ENCODE measurements around the gene DPYSL4.

The DPYSL4 gene

DNA sequence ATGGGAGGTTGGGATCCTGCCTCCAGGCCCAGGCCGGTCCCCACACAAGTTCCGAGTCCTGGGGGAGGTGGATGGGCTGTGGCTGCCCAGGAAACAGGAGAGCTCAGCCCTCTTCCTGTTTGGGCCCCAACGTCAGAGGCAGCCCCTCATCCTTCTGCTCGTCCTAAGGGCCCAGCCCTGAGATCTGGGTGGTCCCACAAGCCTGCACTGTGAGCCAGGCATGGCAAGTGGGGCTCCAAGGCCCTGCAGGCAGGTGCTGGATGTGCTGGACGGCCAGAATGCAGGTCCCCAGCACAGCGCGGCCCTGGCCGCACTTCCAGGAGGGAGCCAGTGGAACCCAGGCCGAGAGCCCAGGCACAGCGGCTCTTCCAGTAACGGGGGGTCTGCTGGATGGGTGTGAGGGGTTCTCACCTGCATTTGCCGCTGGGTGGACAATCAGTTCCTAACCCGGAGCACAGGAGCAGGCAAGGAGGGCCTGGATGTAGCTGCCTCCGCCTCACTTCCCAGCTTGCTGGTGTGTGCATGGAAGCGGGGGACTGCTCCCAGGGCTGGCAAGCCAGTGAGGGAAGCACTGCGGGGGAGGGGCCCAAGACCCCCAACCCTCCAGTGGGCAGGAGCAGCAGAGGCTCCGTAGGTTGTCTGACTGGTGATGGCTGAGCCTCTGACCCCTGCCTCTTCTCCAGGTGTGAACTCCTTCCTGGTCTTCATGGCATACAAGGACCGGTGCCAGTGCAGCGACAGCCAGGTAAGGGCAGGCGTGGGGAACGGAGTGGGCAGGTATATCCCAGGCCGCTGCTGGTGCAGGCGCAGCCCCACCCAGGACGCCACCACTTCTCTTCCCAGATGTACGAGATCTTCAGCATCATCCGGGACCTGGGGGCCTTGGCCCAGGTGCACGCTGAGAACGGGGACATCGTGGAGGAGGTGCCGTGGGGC is 9.7 kb downstream of the DPYSL4 start:
- DNase-seq (ENCODE audit: low spot score): no peak

DNA sequence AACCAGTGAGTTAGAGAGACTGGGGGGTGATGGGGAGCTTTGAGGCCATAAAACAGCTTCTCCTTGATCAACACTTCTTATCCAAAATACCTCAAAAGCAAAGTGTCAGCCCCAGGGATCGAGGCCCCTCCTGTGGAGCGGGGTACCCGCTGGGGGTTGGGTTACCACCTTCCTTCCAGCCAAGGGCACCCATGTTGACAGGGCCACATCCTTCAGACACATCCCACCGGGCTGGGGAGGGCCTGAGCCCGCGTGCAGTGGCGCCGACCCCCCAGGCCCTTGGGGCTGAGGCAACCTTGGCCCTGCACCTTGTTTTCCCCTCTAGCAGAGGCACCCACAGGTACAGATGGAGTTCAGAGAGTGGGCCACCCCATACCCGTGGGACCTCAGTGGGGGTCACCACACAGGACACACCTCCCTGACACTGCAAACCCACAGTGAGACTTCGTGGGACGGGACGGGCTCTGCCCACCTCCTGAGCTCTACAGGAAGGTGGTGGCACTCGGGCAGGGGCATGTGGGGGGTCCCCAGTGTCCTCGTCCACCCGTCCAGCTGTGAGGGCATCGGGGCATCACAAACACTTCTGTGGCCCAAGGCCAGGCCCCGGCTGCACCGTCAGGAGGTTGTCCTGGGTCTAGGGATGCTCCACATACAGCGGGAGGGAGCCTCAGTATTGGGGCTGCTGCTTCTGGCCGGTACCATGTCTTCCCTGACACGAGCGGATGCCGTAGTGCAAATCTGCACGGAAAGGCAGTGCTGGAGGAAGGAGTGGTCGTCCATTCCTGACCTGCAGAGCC is 10.7 kb downstream of the DPYSL4 start:
- no peak for DNase-seq (ENCODE audit: low spot score)

- no peak for DNase-seq (ENCODE audit: low spot score)
Observed at GRCh38 chr10:132198068-132198370, 11.3 kb downstream of the DPYSL4 start.

GRCh38 chr10:132198381-132199181 is 11.8 kb downstream of the DPYSL4 start:
- DNase-seq (ENCODE audit: low spot score): no peak

DNA sequence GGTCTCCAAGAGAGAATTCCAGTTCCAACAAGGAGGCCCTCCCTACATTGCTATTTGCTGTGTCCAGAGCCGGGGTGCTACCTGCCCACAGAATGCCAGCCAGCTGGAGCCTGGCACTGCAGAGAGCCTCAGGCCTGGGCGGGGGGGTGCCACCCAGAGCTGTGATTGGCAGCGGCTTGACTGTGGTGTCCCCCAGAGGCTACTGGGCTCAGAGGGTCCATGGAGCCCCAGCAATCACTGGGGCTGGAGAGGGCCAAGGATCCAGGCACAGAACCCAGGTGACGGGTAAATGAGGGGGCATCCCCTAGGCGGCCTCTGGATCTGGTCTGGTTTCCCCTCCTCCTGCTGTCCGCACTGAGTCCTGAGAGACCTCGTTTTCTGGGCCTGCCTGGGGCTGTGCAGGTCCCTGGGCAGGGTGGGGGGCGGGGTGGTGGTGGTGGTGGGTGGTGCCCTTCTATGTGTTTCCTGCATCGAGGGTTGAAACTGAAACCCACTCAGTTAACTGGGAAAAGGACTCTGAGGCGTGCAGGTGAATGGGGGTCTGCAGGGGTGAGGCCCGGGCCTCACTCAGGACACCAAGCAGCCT is 12.6 kb downstream of the DPYSL4 start:
- no peak for DNase-seq (ENCODE audit: low spot score)

- no peak for DNase-seq (ENCODE audit: low spot score)
Observed at GRCh38 chr10:132199854-132200311, 13.1 kb downstream of the DPYSL4 start.

GRCh38 chr10:132200344-132201110 is 13.8 kb downstream of the DPYSL4 start:
- DNase-seq (ENCODE audit: low spot score): no peak

GRCh38 chr10:132201111-132201969 is 14.6 kb downstream of the DPYSL4 start:
- no peak for DNase-seq (ENCODE audit: low spot score)

GRCh38 chr10:132202070-132202970 is 15.6 kb downstream of the DPYSL4 start:
- DNase-seq (ENCODE audit: low spot score): no peak

GRCh38 chr10:132203256-132204077 is 16.7 kb downstream of the DPYSL4 start:
- DNase-seq (ENCODE audit: low spot score): no peak

DNA sequence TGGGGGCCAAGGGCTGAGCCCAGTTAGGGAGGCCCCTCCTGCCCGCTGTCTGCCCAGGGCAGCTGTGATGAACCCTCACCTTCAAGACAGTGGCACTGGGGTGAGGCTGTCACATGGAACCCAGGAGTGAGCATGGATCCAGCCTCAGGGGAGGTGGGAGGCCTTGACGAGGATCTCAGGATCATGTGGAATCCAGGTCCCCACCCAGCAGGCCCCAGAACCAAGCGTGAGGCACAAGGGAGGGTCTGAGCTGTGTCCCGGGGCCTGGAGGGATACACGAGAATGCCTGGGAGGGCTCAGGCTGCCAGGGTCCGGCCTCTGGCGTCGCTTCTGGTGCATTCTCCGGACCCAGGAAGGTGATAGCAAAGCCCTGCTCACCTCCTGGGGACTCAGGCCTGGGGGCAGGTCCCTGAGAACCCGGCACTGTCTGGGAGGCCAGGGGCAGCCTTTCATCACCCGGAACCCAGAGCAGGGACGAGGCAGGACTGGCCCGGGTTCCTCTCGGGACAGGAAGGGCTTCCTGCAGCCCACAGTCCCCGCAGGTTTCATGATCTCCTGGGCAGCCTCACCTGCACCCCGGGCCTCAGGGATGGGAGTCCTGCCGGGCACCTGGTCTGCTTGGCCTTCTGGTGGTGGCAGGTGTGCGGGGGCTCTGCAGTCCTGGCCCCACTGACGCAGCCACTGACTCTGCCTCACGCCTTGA is 17.5 kb downstream of the DPYSL4 start:
- DNase-seq (ENCODE audit: low spot score): no peak

- DNase-seq (ENCODE audit: low spot score): no peak
Observed at GRCh38 chr10:132204781-132205473, 18.2 kb downstream of the DPYSL4 start.

GRCh38 chr10:132205650-132206376 is 19.1 kb downstream of the DPYSL4 start:
- DNase-seq (ENCODE audit: low spot score): no peak

GRCh38 chr10:132206377-132206745 is 19.6 kb downstream of the DPYSL4 start:
- DNase-seq (ENCODE audit: low spot score): no peak

DNA sequence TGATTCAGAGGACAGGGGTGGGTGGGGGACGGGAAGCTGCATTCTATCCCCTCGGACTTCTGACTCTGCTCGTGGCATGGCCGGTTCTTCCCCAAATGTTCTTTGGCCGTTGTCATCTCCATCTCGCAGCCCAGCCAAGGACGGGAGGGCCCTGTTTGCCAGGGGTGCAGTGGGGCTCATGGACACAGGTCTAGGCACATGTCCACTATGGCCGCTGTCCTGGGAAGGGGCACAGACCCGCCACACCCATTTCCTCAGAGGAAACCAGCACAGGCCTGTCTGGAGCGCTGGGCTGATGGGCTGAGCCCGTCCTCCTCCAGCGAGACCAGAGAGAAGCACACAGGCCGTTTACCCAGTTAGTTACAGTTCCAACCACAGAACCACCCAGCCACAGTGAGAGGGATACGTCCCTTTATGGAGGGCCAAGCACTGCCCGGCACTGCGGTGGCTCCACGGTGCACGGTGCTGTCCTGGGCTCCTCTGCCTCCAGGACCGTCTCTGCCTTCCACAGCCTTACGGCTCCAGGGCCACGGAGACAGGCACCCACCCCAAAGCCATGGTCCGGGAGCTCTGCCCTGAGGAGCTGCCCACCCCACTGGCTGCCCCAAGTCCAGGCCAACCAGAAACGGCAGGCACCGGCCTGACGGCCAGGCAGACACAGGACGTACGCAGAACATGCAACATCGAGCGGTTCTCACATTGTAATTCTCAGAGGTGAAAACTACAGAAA is 20.2 kb downstream of the DPYSL4 start:
- no peak for DNase-seq (ENCODE audit: low spot score)
